PC-9 (cell line): Measurements from ENCODE around the gene LCE1E. TPM values are rescaled to one million over a fixed set of nuclear protein-coding genes. Genes with fewer than 3 reads are reported as not detected.

Experiments used
- BruUV-seq: library from RNA; stranded (reverse); fragments of 400-500 nt; replicated peaks from 2 replicates; lab custom pipeline; 2021; lab: Mats Ljungman, UMichigan
- CTCF ChIA-PET: fragments of 300-600 bp; sonication (Branson Sonifier 250); formaldehyde crosslinking; loops from one replicate; lab custom pipeline; 2022; ENCODE audit warnings: antibody characterized with exemption; lab: Charles Lee
- POLR2A ChIA-PET: fragments of 300-600 bp; sonication (Branson Sonifier 250); formaldehyde crosslinking; loops from one replicate; lab custom pipeline; 2022; ENCODE audit warnings: antibody characterized with exemption; ENCODE audit not compliant: unreplicated experiment; lab: Charles Lee
- DNase-seq, 2 experiments: peaks; one replicate each; pipeline versions ENCODE4 v3.0.0 to v3.0.0-alpha.2; 2015 to 2022; ENCODE audit warnings: mixed read lengths in 1 of 2
- H2AFZ ChIP-seq: fragments of 200-600 bp; sonication (generic); 2 replicates; pipeline ENCODE4 v1.8.1; 2017; ENCODE audit warnings: antibody characterized with exemption
- H3F3A ChIP-seq: fragments of 200-600 bp; sonication (generic); 2 replicates; pipeline ENCODE4 v1.8.1; 2017; ENCODE audit warnings: antibody characterized with exemption, mild to moderate bottlenecking, low read depth; ENCODE audit not compliant: insufficient read depth
- H3K27ac ChIP-seq: fragments of 200-600 bp; sonication (generic); 2 replicates; pipeline ENCODE4 v1.6.1; 2016; ENCODE audit warnings: mixed run types
- H3K27me3 ChIP-seq: fragments of 200-600 bp; sonication (generic); 2 replicates; pipeline ENCODE4 v1.6.1; 2016; ENCODE audit warnings: low read depth, mixed run types; ENCODE audit not compliant: insufficient read depth
- H3K36me3 ChIP-seq: fragments of 200-600 bp; sonication (generic); 2 replicates; pipeline ENCODE4 v1.6.1; 2016; ENCODE audit warnings: low read depth, mixed run types
- H3K4me1 ChIP-seq: fragments of 200-600 bp; sonication (generic); replicated peaks from 2 replicates; pipeline ENCODE4 v1.6.1; 2016; ENCODE audit warnings: mixed run types; ENCODE audit not compliant: insufficient read depth
- H3K4me2 ChIP-seq: fragments of 200-600 bp; sonication (generic); 2 replicates; pipeline ENCODE4 v1.6.1; 2017; ENCODE audit warnings: mixed run types
- H3K4me3 ChIP-seq: fragments of 200-600 bp; sonication (generic); 2 replicates; pipeline ENCODE4 v1.6.1; 2016; ENCODE audit warnings: mixed run types
- H3K79me2 ChIP-seq: fragments of 200-600 bp; sonication (generic); 2 replicates; pipeline ENCODE4 v1.6.1; 2017; ENCODE audit warnings: low read depth, mixed run types
- H3K9me2 ChIP-seq: fragments of 200-600 bp; sonication (generic); 2 replicates; pipeline ENCODE4 v1.8.1; 2017; ENCODE audit warnings: mild to moderate bottlenecking; ENCODE audit not compliant: insufficient read depth
- H3K9me3 ChIP-seq: fragments of 200-600 bp; sonication (generic); 2 replicates; pipeline ENCODE4 v1.8.1; 2016; ENCODE audit warnings: low read depth; ENCODE audit not compliant: insufficient read depth
- H4K20me1 ChIP-seq: fragments of 200-600 bp; sonication (generic); 2 replicates; pipeline ENCODE4 v1.8.1; 2017; ENCODE audit not compliant: insufficient read depth
- EZH2 ChIP-seq: fragments of 200-600 bp; sonication (generic); IDR thresholded peaks from 2 replicates; pipeline ENCODE4 v1.8.0; 2017; ENCODE audit warnings: antibody characterized with exemption, low read depth
- intact Hi-C: fragments of 100-400 bp; cut with micrococcal nuclease; formaldehyde crosslinking; loops from one replicate; pipeline ENCODE4 v1.10.0; 2022; ENCODE audit not compliant: unreplicated experiment
- total RNA-seq: library from RNA; stranded (reverse); gene quantifications from 2 replicates; pipeline ENCODE4 v1.2.3, GENCODE V29; 2021
- TF ChIP-seq, protein P1 (sequence below): fragments of 200-600 bp; sonication (generic); conservative IDR thresholded peaks from 2 replicates; pipeline ENCODE4 v1.6.1; 2017; ENCODE audit warnings: mixed run types, antibody characterized with exemption, mild to moderate bottlenecking, moderate library complexity

LCE1E gene
- total RNA-seq, 1 experiment from 2014 or later = not detected

DNA sequence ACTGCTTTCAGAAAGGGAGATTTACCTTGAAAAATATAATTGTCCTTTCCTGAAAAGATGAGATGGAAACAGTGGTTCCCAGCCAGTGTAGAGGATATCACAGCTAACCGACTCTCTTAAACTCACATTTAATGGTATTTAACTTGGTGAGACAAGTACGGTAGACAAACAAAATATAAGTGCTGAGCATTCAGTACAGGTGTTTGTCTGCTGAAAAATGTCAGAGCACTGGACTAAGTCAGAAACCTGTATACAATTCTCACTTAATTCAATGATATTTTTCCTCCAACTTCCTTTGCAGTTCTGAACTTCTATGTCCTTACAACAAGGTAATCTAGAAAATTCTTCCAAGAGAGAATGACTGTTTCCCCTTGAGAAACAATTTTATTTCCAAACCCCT is 25.6 kb downstream of the LCE1E start, which contains the start of gene LCE1B:
LCE1B (plus strand) TSS at position 301 of the 400 bp plus-strand sequence. CDS start 476 bp downstream, outside the sequence.
- H3K9me3 ChIP-seq = no peaks in the 10 kb centered on the region
- H3F3A ChIP-seq = no peaks in the 10 kb centered on the region
- TF ChIP-seq EZH2 = no peak
- TF ChIP-seq, protein P1, sequence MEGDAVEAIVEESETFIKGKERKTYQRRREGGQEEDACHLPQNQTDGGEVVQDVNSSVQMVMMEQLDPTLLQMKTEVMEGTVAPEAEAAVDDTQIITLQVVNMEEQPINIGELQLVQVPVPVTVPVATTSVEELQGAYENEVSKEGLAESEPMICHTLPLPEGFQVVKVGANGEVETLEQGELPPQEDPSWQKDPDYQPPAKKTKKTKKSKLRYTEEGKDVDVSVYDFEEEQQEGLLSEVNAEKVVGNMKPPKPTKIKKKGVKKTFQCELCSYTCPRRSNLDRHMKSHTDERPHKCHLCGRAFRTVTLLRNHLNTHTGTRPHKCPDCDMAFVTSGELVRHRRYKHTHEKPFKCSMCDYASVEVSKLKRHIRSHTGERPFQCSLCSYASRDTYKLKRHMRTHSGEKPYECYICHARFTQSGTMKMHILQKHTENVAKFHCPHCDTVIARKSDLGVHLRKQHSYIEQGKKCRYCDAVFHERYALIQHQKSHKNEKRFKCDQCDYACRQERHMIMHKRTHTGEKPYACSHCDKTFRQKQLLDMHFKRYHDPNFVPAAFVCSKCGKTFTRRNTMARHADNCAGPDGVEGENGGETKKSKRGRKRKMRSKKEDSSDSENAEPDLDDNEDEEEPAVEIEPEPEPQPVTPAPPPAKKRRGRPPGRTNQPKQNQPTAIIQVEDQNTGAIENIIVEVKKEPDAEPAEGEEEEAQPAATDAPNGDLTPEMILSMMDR = no peak
- H3K9me2 ChIP-seq = no peaks in the 10 kb centered on the region
- H3K79me2 ChIP-seq = no peaks in the 10 kb centered on the region
- no peaks in the 10 kb centered on the region for H4K20me1 ChIP-seq
- no peaks in the 10 kb centered on the region for H3K36me3 ChIP-seq
- H3K4me1 ChIP-seq = no peaks in the 10 kb centered on the region
- no TSS peak for BruUV-seq
- ChIA-PET CTCF (no interaction called here), POLR2A (no interaction called here)
- intact Hi-C loops = no loop called here
- H3K27ac ChIP-seq = no peak within 1 kb of the TSS
- peaks cover 40% of the 10 kb centered on the region for H3K27me3 ChIP-seq
- H3K4me3 ChIP-seq = no peak within 1 kb of the TSS
- H3K4me2 ChIP-seq = no peak within 1 kb of the TSS
- no peak within 1 kb of the TSS for H2AFZ ChIP-seq
- DNase-seq = no peak

DNA sequence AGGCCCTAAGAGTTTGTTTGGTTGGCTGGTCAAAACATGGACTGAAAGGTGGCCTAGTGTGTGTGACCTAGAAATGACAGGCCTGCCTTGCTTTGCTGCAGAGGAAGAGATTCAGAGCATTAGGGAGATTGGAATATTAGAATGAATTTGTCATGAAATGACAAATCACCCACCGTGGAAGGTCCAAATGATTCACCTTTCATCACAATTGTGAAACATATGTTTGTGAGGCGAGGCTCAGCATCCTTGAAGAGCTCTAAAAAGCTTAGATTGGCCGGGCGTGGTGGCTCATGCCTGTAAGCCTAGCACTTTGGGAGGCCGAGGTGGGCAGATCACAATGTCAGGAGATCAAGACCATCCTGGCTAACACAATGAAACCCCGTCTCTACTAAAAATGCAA is 31.3 kb downstream of the LCE1E start:
- Histone ChIP-seq H4K20me1 (no peaks in the 10 kb centered on the region), H3K9me3 (no peaks in the 10 kb centered on the region), H3K9me2 (no peaks in the 10 kb centered on the region), H3F3A (no peaks in the 10 kb centered on the region), H2AFZ (no peak overlapping the region), H3K79me2 (no peaks in the 10 kb centered on the region), H3K36me3 (no peaks in the 10 kb centered on the region), H3K4me3 (no peak overlapping the region), H3K4me1 (no peaks in the 10 kb centered on the region), H3K4me2 (no peak overlapping the region), H3K27ac (no peak overlapping the region), H3K27me3 (peaks cover 14% of the 10 kb centered on the region)
- no TSS peak for BruUV-seq
- intact Hi-C loops = no loop called here
- ChIA-PET CTCF (no interaction called here), POLR2A (no interaction called here)
- DNase-seq = no peak
- TF ChIP-seq, protein P1 = no peak
- TF ChIP-seq EZH2 = no peak

DNA sequence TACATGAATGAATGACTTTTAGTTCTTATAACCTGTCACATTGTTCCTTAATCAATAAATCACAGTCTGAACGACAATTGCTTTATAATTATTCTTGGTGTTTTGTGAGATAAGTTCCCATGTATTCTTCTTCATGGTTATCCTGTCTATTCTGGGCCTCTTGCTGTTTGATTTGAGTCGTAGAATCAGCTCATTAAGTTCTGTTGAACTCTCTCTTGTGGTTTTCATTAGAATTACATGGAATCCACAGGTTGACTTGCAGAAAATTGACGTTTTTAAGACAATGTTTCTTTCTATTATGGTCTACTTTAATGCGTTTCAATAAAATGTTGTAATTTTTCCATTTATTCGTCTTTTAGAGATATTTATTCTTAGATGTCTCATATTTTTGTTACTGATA is 37.2 kb downstream of the LCE1E start:
- Histone ChIP-seq H3K4me2 (no peak overlapping the region), H3F3A (no peaks in the 10 kb centered on the region), H3K4me1 (no peaks in the 10 kb centered on the region), H2AFZ (no peak overlapping the region), H3K79me2 (no peaks in the 10 kb centered on the region), H3K9me2 (no peaks in the 10 kb centered on the region), H3K9me3 (no peaks in the 10 kb centered on the region), H3K36me3 (no peaks in the 10 kb centered on the region), H4K20me1 (no peaks in the 10 kb centered on the region), H3K27me3 (peaks cover 11% of the 10 kb centered on the region), H3K4me3 (no peak overlapping the region), H3K27ac (no peak overlapping the region)
- DNase-seq = no peak
- TF ChIP-seq EZH2 = no peak
- TF ChIP-seq, protein P1 = no peak
- CTCF ChIA-PET = no interaction called here
- no TSS peak for BruUV-seq
- intact Hi-C loops = no loop called here
- POLR2A ChIA-PET = no interaction called here
